Endometrial microvascular endothelial cells (primary cell): Measurements from ENCODE around the gene NPAS2. TPM values are rescaled to one million over a fixed set of nuclear protein-coding genes. Genes with fewer than 3 reads are reported as not detected.

Source experiments
- in situ Hi-C: cut with HindIII; loops from 2 replicates; pipeline ENCODE4 v1.10.0; 2017; ENCODE audit warnings: low sequenced_read_pairs, low pct_unique_long_range_greater_than_20kb; ENCODE audit errors: inconsistent ontology term
- total RNA-seq: library from RNA; depleted of rRNA; stranded (reverse); fragments of >200 nt; gene quantifications from one replicate; pipeline ENCODE4 v1.2.3, GENCODE V29; 2015; ENCODE audit errors: inconsistent ontology term

The NPAS2 gene
- total RNA-seq, 1 donor from 2014 or later, result 0.93 TPM

- in situ Hi-C loops, result no loop called here
These were observed 103.6 kb downstream of the NPAS2 start for GRCh38 chr2:100923461-100924060.

GRCh38 chr2:100924122-100924519 lies 104.2 kb downstream of the NPAS2 start:
- in situ Hi-C loops, result no loop called here

GRCh38 chr2:100924520-100925451 lies 104.8 kb downstream of the NPAS2 start:
- in situ Hi-C loops, result no loop called here

GRCh38 chr2:100928235-100928634 lies 108.3 kb downstream of the NPAS2 start:
- in situ Hi-C loops, result no loop called here

GRCh38 chr2:100929147-100929546 lies 109.2 kb downstream of the NPAS2 start:
- in situ Hi-C loops, result no loop called here

DNA sequence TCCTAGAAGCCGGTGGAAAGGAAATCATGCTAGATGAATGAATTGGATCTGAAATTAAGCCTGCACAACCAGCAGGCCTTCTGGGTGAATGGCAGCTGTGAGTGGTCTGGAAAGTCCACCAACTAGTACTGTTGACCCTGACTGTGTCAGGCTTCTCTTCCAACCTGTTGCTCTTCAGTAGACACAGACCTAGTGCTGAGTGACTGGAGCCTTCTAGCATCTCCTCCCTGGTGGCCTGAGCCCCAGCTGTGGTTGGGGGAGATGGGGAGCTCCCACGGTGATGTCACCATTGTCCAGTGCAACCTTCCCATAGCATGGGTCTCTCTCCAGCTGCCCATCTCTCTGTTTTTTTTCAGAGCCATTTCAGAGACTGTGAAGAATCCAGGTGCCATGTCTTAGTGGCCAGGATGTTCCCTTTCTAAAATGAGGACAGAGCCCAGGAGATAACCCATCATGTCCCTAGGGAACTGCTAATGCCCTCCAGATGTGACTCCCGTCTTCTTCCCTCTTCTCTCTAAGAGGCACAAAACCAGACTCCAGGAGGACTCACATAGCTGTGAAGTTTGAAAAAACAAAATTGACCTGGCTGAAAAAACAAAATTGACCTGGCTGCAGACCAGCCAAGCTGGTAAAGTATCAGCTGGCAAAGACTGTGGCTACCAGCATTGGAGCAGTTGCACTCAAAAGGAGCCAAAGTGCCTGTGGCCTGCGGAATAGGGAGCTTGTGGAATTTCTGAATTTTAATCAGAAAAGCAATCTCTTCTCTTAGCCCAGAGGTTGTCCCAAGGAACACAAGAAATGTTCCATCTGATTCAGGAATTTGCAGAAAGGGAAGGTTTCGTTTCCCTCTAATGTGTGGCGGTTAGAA lies 114.8 kb downstream of the NPAS2 start:
- in situ Hi-C loops, result no loop called here

GRCh38 chr2:100935372-100935752 lies 115.4 kb downstream of the NPAS2 start:
- in situ Hi-C loops, result no loop called here

GRCh38 chr2:100936070-100936741 lies 116.3 kb downstream of the NPAS2 start:
- in situ Hi-C loops, result no loop called here

DNA sequence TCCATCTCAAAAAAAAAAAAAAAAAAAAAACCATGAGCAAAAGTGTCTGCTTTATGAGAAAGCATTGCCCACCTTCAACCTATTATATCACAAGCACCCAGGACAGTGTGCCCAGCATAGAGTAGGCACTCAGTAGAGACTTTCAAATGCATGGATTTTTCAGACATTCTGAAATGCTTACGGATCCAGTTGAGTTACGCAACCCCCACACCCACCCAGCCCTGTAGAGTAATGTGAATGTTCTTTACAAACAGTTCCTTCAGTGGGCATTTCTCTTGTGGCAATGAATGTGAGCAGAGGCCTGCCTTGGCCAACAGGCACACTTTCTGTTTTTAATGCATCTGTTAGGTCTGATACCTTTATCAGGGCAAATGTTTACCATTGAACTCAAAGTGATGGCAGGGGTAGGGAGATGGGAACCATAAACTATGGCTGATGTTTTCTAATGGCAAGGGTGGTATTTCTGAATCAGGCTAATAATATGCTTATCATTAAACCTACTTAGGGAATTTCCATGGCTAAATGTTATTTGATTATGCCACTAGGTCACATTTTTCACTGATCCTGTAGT lies 117.1 kb downstream of the NPAS2 start:
- in situ Hi-C loops, result no loop called here

DNA sequence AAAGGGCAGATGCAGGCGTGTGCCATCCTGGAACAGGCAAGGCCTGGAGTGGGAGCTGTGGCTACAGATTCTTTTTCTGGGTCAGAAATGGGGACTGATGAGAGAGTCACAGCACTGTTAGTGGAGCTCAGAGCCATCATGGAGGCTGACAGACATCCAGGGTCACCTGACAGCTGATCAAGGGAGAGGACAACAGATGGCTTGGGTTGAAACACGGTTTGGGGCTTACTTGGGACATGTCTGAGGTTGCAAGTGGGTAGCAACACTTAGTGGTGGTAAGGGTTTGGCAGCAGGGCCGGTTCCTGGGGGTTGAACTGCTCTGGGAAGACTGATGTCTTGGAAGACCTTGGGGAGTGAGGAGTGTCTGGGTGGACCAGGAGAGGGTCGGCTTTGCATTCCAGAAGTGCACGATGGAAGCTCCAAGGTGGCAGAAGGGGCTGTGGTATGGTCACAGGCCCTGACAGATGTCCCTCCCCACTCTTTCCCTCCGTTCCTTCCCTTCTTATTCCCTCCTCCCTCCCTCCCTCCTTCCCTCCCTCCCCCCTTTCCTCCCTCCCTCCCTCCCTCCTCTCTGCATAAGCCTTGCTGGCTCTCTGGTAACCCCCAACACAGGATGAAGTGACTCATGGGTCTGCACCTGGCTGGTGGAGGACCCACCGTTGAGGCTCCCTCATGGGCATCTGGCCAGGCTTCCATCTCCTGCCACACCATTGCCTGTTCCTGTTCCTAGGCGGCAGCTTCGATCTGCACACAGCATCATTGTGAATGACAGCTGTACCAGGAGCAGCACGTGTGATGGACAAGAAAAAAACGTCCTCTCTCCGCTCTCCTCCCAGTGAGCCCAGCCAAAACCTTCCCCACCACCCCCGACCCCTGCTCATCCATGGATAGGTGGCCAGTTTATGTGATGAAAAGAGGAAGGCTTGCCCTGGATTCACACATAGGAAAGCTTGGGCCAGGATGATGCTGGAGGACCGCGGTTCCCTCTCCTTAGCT lies 118.4 kb downstream of the NPAS2 start:
- in situ Hi-C loops, result no loop called here

DNA sequence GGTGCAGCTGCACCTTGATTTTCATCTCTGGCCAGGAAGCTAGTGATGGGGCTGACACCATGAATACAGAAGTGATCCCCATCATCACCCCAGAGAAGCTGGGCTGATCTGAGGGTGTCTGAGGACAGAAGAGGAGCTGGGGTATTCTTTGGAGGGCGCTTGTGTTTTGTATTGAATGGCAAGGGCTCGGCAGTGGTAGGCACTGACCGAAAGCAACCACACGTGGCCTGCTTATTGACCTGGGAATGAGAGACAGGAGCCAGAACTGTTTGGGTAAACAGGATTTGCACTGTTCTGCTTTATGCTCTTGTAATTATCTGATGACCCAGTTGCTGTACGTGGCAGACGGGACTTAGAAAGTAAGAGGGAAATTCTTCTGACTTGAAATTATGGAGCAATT lies 119.5 kb downstream of the NPAS2 start:
- in situ Hi-C loops, result no loop called here

DNA sequence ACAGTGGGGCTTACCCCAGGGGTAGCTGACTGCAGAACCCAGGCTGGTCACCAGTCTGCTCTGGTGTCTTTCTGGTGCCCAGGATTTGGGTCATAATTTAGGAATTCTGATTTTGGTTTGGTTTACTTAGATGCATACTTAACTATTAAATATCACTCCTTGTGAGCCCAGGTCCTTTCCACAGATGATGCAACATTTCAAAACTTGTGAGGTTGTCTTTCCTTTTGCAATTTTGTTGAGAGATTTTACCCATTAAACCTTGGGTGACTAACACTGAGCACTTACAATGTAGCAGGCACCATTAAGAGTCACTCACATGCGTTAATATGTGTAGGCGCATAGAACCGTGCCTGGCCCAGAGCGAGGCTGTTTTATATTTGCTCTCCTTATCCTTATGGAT lies 120.3 kb downstream of the NPAS2 start:
- in situ Hi-C loops, result no loop called here

GRCh38 chr2:100940766-100941645 lies 121.1 kb downstream of the NPAS2 start:
- in situ Hi-C loops, result no loop called here

- in situ Hi-C loops, result no loop called here
These were observed 121.8 kb downstream of the NPAS2 start for GRCh38 chr2:100941646-100942240.

DNA sequence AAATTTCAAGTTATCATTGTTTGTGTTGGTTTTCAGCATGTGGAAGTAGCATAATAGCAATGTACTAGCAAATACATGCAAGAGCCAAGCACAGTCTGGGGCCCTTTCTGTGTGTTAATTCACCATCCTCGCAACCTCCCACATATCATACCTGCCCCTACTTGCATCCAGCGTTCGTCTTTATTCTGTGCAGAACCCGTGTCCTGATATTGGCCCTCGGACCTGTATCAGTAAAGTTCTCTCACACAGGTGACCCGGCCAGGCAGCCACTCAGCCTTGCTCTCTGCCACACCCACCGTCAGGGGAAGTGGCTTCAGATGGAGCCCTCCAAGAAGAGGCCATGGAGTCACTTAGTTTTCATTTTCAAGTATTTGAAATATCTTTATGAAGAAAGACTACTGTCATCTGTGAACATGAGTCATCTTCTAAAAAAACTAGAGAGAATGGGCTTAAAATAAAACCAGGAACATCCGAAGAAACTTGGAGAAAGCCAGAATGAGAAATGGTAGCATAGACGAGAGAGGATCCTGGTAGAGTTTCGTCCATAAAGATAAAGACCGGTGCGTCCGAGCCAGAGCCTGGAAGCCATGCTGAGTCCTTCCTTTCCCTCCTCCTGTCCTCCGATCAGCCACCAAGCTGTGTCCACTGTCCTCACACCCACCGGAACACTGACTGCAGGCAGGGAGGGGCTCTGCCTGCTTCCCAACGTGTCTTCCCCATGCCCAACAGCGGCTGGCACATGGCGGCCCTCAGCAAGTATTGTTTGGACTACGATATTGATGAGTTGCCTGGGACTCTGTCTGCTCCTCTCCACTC lies 124.9 kb downstream of the NPAS2 start:
- in situ Hi-C loops, result no loop called here

DNA sequence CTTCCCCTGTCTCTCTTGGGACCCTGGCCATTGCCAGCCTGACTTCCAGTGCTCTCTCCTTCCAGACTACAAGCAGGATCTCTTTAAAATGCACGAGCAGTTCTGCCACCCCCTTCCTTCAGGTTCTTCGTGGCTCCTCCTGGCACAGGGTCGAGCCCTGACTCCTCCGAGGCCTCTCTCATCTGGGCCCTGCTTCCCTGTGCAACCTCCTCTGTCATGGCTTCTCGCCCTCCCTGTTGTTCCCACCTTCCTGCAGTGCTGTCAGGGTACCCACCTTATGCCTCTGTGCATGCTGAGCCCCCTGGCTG lies 125.4 kb downstream of the NPAS2 start:
- in situ Hi-C loops, result no loop called here
